Esophagus muscularis mucosa (tissue), 4 donors: Measurements from ENCODE around the gene STRIP2. TPM values are rescaled to one million over a fixed set of nuclear protein-coding genes. Genes with fewer than 3 reads are reported as not detected.
"Not testable (repeated sequence)": the region's sequence is repeated elsewhere in the genome, so short reads cannot be mapped to it uniquely, and the experiment has no call there.

ENCODE experiments used
- DNase-seq: peaks from one replicate; pipeline ENCODE4 v3.0.0-alpha.2; 2017; ENCODE audit errors: extremely low spot score
- H3K27ac ChIP-seq, 4 donors: fragments of 200-600 bp; sonication (generic); replicated peaks in 1 of 4; 1 replicate in 3 of 4; 2 replicates in 1 of 4; pipeline ENCODE4 v1.5.1; 2016 to 2019; ENCODE audit warnings: mild to moderate bottlenecking in 1 of 4
- H3K27me3 ChIP-seq, 4 donors: fragments of 200-600 bp; sonication (generic); one replicate each; pipeline versions ENCODE4 v1.5.1 to v1.6.0; 2016 to 2019
- H3K36me3 ChIP-seq, 4 donors: fragments of 200-600 bp; sonication (generic); one replicate each; pipeline ENCODE4 v1.5.1; 2016 to 2019
- H3K4me1 ChIP-seq, 4 donors: fragments of 200-600 bp; sonication (generic); one replicate each; pipeline ENCODE4 v1.5.1; 2016 to 2019
- H3K4me3 ChIP-seq, 4 donors: fragments of 200-600 bp; sonication (generic); 1 replicate in 2 of 4; 2 replicates in 2 of 4; pipeline ENCODE4 v1.5.1; 2016 to 2019; ENCODE audit warnings: mild to moderate bottlenecking in 4 of 4, moderate library complexity in 1 of 4
- H3K9me3 ChIP-seq, 4 donors: fragments of 200-600 bp; sonication (generic); 1 replicate in 3 of 4; 2 replicates in 1 of 4; pipeline ENCODE4 v1.5.1; 2016 to 2019
- EP300 ChIP-seq: sonication (generic); formaldehyde crosslinking; IDR thresholded peaks from one replicate; pipeline ENCODE4 v1.6.1; 2017; ENCODE audit warnings: antibody characterized with exemption
- POLR2A ChIP-seq: fragments of 450-650 bp; IDR thresholded peaks from one replicate; pipeline ENCODE4 v1.6.1; 2017; ENCODE audit warnings: antibody characterized with exemption, moderate library complexity, mild to moderate bottlenecking, low read depth
- POLR2AphosphoS5 ChIP-seq, 2 donors: sonication (generic); formaldehyde crosslinking; IDR thresholded peaks; one replicate each; pipeline ENCODE4 v1.6.1; 2017; ENCODE audit warnings: antibody characterized with exemption in 2 of 2
- WGBS: methylation state at CpG from one replicate; pipeline ENCODE4 v1.1.5; 2018; 5-methylcytosine and 5-hydroxymethylcytosine counted together
- intact Hi-C: fragments of 100-400 bp; cut with DNase I; formaldehyde crosslinking; loops from one replicate; pipeline ENCODE4 v1.15.1; 2023
- total RNA-seq, 4 donors: library from RNA; depleted of rRNA; stranded (reverse); fragments of >200 nt; gene quantifications; one replicate each; pipeline versions ENCODE4 v1.1.0 to v1.2.1, GENCODE V29; 2016
- TF ChIP-seq, protein P1 (sequence below), 3 experiments: fragments of 200-600 bp in 2 of 3; fragments of 450-650 bp in 1 of 3; sonication (generic) in 2 of 3; IDR thresholded peaks; one replicate each; pipeline ENCODE4 v1.5.1; 2017 to 2019; ENCODE audit warnings: antibody characterized with exemption in 3 of 3, mild to moderate bottlenecking in 2 of 3, moderate library complexity in 1 of 3

STRIP2 gene
- total RNA-seq, 4 donors from 2014 or later, result 1.1 to 2.1 (median 1.9) TPM

GRCh38 chr7:129401967-129402860 lies 32.0 kb upstream of the STRIP2 start:
- Histone ChIP-seq H3K36me3 (peaks cover 0 to 51% (median 6%) of the 10 kb centered on the region in 4 donors), H3K4me3 (no peak overlapping the region), H3K27ac (no peak overlapping the region), H3K4me1 (peaks cover 0 to 8% (median 3%) of the 10 kb centered on the region in 4 donors), H3K9me3 (no peaks in the 10 kb centered on the region), H3K27me3 (no peaks in the 10 kb centered on the region)
- no peak for DNase-seq
- intact Hi-C loops, result no loop called here
- 33% methylated on average over 3 of the region's 3 CpGs for WGBS
- no peak for TF ChIP-seq POLR2AphosphoS5 (IDR thresholded peaks at IDR 0.05)
- TF ChIP-seq, protein P1, sequence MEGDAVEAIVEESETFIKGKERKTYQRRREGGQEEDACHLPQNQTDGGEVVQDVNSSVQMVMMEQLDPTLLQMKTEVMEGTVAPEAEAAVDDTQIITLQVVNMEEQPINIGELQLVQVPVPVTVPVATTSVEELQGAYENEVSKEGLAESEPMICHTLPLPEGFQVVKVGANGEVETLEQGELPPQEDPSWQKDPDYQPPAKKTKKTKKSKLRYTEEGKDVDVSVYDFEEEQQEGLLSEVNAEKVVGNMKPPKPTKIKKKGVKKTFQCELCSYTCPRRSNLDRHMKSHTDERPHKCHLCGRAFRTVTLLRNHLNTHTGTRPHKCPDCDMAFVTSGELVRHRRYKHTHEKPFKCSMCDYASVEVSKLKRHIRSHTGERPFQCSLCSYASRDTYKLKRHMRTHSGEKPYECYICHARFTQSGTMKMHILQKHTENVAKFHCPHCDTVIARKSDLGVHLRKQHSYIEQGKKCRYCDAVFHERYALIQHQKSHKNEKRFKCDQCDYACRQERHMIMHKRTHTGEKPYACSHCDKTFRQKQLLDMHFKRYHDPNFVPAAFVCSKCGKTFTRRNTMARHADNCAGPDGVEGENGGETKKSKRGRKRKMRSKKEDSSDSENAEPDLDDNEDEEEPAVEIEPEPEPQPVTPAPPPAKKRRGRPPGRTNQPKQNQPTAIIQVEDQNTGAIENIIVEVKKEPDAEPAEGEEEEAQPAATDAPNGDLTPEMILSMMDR (IDR thresholded peaks at IDR 0.05), result peak in 1 of 3 experiments; percentile 5
- no peak for TF ChIP-seq EP300
- no peak for TF ChIP-seq POLR2A

- DNase-seq, result no peak
- H3K27me3 ChIP-seq, result no peaks in the 10 kb centered on the region
- peaks cover 0 to 8% (median 3%) of the 10 kb centered on the region in 4 donors for H3K4me1 ChIP-seq
- peaks cover 0 to 62% (median 6%) of the 10 kb centered on the region in 4 donors for H3K36me3 ChIP-seq
- TF ChIP-seq, protein P1 (IDR thresholded peaks at IDR 0.05), result no peak
- TF ChIP-seq POLR2A, result no peak
- H3K27ac ChIP-seq, result no peak overlapping the region
- H3K4me3 ChIP-seq, result no peak overlapping the region
- intact Hi-C loops, result no loop called here
- no peaks in the 10 kb centered on the region for H3K9me3 ChIP-seq
These were observed 28.7 kb upstream of the STRIP2 start for GRCh38 chr7:129405527-129405926.

DNA sequence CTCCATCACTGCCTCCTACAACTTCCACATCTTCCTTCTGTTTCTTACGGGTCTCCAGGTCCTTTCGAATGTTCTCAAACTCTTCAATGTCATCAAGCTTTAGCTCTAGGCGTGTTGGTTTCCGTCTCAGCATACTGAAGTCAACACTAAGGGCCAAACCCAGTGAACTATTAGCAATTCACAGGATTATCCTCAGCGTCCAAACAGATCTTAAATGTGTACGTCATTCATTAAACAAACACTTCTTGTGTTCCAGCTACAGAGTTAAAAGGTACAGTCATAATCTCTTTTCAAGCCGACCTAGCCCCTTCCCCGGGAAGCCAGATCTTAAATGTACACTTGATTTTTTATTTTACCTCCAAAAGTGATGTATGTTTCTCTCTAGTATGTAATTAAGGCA lies 24.0 kb upstream of the STRIP2 start:
- H3K27me3 ChIP-seq, intact Hi-C loops, H3K27ac ChIP-seq, H3K4me1 ChIP-seq, DNase-seq, H3K4me3 ChIP-seq, H3K9me3 ChIP-seq: not testable (repeated sequence)
- H3K36me3 ChIP-seq, result peaks cover 5 to 81% (median 11%) of the 10 kb centered on the region in 4 donors
- 90% methylated on average over 8 of the region's 8 CpGs for WGBS

DNA sequence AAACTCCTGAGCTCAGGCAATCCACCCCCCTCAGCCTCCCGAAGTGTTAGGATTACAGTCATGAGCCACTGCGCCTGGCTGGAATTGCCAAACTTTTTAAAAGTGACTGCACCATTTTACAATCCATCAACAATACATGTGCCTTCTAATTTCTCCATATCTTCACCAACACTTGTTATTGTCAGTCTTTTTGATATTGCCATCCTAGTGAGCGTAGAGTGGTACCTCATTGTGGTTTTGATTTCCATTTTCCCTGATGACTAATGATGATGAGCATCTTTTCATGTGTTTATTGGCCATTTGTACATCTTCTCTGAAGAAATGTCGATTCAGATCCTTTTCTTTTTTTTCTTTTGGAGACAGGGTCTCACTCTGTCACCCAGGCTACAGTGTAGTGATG lies 21.7 kb upstream of the STRIP2 start:
- WGBS, result 95% methylated on average over 4 of the region's 4 CpGs
- no peak for DNase-seq
- H3K9me3 ChIP-seq, result no peaks in the 10 kb centered on the region
- intact Hi-C loops, result no loop called here
- no peak overlapping the region for H3K27ac ChIP-seq
- H3K36me3 ChIP-seq, result peaks cover 5 to 75% (median 8%) of the 10 kb centered on the region in 4 donors
- no peaks in the 10 kb centered on the region for H3K27me3 ChIP-seq
- H3K4me1 ChIP-seq, result no peaks in the 10 kb centered on the region
- no peak overlapping the region for H3K4me3 ChIP-seq
- TF ChIP-seq, protein P1 (IDR thresholded peaks at IDR 0.05), result no peak
- TF ChIP-seq POLR2A, result no peak
- TF ChIP-seq POLR2AphosphoS5 (IDR thresholded peaks at IDR 0.05), result no peak

DNA sequence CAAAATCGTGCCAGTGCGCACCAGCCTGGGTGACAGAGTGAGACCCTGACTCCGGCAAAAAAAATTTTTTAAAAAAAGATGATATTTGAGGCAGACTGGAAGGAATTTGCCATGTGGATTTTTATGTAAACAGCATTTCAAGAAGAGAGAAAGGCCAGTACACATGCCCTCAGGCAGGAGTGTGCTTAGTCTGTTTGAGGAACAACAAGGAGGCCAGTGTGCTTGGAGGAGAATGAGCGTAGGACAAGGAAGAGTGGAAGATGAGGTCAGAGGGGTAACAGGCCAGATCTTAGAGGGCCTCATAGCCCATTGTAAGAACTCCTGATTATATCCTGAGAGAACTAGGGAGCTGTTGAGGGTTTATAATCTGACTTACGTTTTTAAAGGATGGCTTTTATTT lies 17.2 kb upstream of the STRIP2 start:
- Histone ChIP-seq H3K4me1 (peaks cover 0 to 3% (median 0%) of the 10 kb centered on the region in 4 donors), H3K4me3 (no peak overlapping the region), H3K36me3 (peaks cover 3 to 49% (median 5%) of the 10 kb centered on the region in 4 donors), H3K27ac (no peak overlapping the region), H3K27me3 (no peaks in the 10 kb centered on the region), H3K9me3 (no peaks in the 10 kb centered on the region)
- no peak for DNase-seq
- TF ChIP-seq POLR2A (no peak), POLR2AphosphoS5 (IDR thresholded peaks at IDR 0.05) (no peak), EP300 (no peak)
- TF ChIP-seq, protein P1 (IDR thresholded peaks at IDR 0.05), result no peak
- intact Hi-C loops, result no loop called here
- 91% methylated on average over 5 of the region's 5 CpGs for WGBS
